H9 (cell line): ENCODE data around the gene WDR82. TPM values are rescaled to one million over a fixed set of nuclear protein-coding genes. Genes with fewer than 3 reads are reported as not detected.
"Not testable (repeated sequence)": the region's sequence is repeated elsewhere in the genome, so short reads cannot be mapped to it uniquely, and the experiment has no call there.

Experiments
- DNase-seq: peaks from one replicate; pipeline ENCODE4 v3.0.0-alpha.2; 2017
- H2AFZ ChIP-seq: one replicate; pipeline ENCODE4 v1.6.1; 2013; ENCODE audit warnings: mild to moderate bottlenecking, low read length, control low read depth, moderate library complexity
- H2AK5ac ChIP-seq: 2 replicates; pipeline ENCODE4 v1.6.1; 2013; ENCODE audit warnings: low read length, control low read depth, mixed read lengths; ENCODE audit not compliant: insufficient read length
- H2BK120ac ChIP-seq: one replicate; pipeline ENCODE4 v1.6.1; 2013; ENCODE audit warnings: low read depth, mild to moderate bottlenecking, low read length, control low read depth, inconsistent platforms; ENCODE audit not compliant: poor library complexity, severe bottlenecking
- H2BK12ac ChIP-seq: 2 replicates; pipeline ENCODE4 v1.6.1; 2013; ENCODE audit warnings: low read length, control low read depth, mixed read lengths, low read depth; ENCODE audit not compliant: insufficient read length
- H2BK15ac ChIP-seq: 2 replicates; pipeline ENCODE4 v1.6.1; 2013; ENCODE audit warnings: low read depth, low read length, control low read depth
- H2BK20ac ChIP-seq: one replicate; pipeline ENCODE4 v1.6.1; 2013; ENCODE audit warnings: low read depth, mild to moderate bottlenecking, low read length, control low read depth, inconsistent platforms; ENCODE audit not compliant: poor library complexity, severe bottlenecking
- H2BK5ac ChIP-seq: 2 replicates; pipeline ENCODE4 v1.6.1; 2013; ENCODE audit warnings: low read length, control low read depth, mixed read lengths; ENCODE audit not compliant: insufficient read length
- H3K14ac ChIP-seq: 2 replicates; pipeline ENCODE4 v1.6.1; 2013; ENCODE audit warnings: low read length, control low read depth; ENCODE audit not compliant: insufficient read depth
- H3K18ac ChIP-seq: 2 replicates; pipeline ENCODE4 v1.6.1; 2013; ENCODE audit warnings: low read depth, mild to moderate bottlenecking, mixed read lengths, low read length, control low read depth; ENCODE audit not compliant: insufficient read length
- H3K23ac ChIP-seq: 2 replicates; pipeline ENCODE4 v1.6.1; 2013; ENCODE audit warnings: low read length, control low read depth, mixed read lengths, low read depth; ENCODE audit not compliant: insufficient read length
- H3K23me2 ChIP-seq: 2 replicates; pipeline ENCODE4 v1.6.1; 2013; ENCODE audit warnings: low read depth, mild to moderate bottlenecking, mixed read lengths, low read length, control low read depth; ENCODE audit not compliant: insufficient read length, poor library complexity, severe bottlenecking
- H3K27ac ChIP-seq: 2 replicates; pipeline ENCODE4 v1.5.1; 2013; ENCODE audit warnings: low read length, control low read depth, mixed read lengths, low read depth; ENCODE audit not compliant: insufficient read length
- H3K27me3 ChIP-seq: 2 replicates; pipeline ENCODE4 v1.6.1; 2013; ENCODE audit warnings: low read length, control low read depth, inconsistent platforms; ENCODE audit not compliant: insufficient read depth
- H3K4ac ChIP-seq: 2 replicates; pipeline ENCODE4 v1.6.1; 2013; ENCODE audit warnings: low read depth, mild to moderate bottlenecking, control low read depth, inconsistent platforms, low read length, moderate library complexity
- H3K4me1 ChIP-seq: 2 replicates; pipeline ENCODE4 v1.6.1; 2013; ENCODE audit warnings: low read length, control low read depth, inconsistent platforms; ENCODE audit not compliant: insufficient read depth
- H3K4me2 ChIP-seq: 2 replicates; pipeline ENCODE4 v1.6.1; 2013; ENCODE audit warnings: low read length, control low read depth, mixed read lengths; ENCODE audit not compliant: insufficient read length, insufficient read depth
- H3K56ac ChIP-seq: 2 replicates; pipeline ENCODE4 v1.6.1; 2013; ENCODE audit warnings: low read depth, mild to moderate bottlenecking, mixed read lengths, low read length, control low read depth; ENCODE audit not compliant: insufficient read length
- H3K79me1 ChIP-seq: 2 replicates; pipeline ENCODE4 v1.6.1; 2013; ENCODE audit warnings: low read depth, mild to moderate bottlenecking, moderate library complexity, low read length, control low read depth, inconsistent platforms; ENCODE audit not compliant: insufficient read depth, poor library complexity, severe bottlenecking
- H3K79me2 ChIP-seq: 2 replicates; pipeline ENCODE4 v1.6.1; 2013; ENCODE audit warnings: low read length, control low read depth, inconsistent platforms; ENCODE audit not compliant: insufficient read depth
- H3K9ac ChIP-seq: 2 replicates; pipeline ENCODE4 v1.6.1; 2013; ENCODE audit warnings: low read length, control low read depth, mixed read lengths; ENCODE audit not compliant: insufficient read length; ENCODE audit errors: extremely low read depth
- H3K9me3 ChIP-seq: one replicate; pipeline ENCODE4 v1.6.1; 2013; ENCODE audit warnings: low read depth, low read length, inconsistent platforms; ENCODE audit not compliant: control insufficient read depth
- H3T11ph ChIP-seq: one replicate; pipeline ENCODE4 v1.6.1; 2013; ENCODE audit warnings: mild to moderate bottlenecking, low read length, control low read depth, inconsistent platforms
- H4K20me1 ChIP-seq: one replicate; pipeline ENCODE4 v1.6.1; 2013; ENCODE audit not compliant: control insufficient read depth, insufficient read length, insufficient read depth
- H4K5ac ChIP-seq: 2 replicates; pipeline ENCODE4 v1.6.1; 2013; ENCODE audit warnings: low read depth, mild to moderate bottlenecking, mixed read lengths, low read length, control low read depth; ENCODE audit not compliant: insufficient read length
- H4K8ac ChIP-seq: replicated peaks from 2 replicates; pipeline ENCODE4 v1.6.1; 2013; ENCODE audit warnings: low read length, control low read depth, mixed read lengths, low read depth; ENCODE audit not compliant: insufficient read length
- H4K91ac ChIP-seq: 2 replicates; pipeline ENCODE4 v1.6.1; 2013; ENCODE audit warnings: low read depth, mild to moderate bottlenecking, moderate library complexity, mixed read lengths, low read length, control low read depth; ENCODE audit not compliant: insufficient read length
- H3K27ac Mint-ChIP-seq, 3 experiments: 2 replicates in 2 of 3; 3 replicates in 1 of 3; pipeline ENCODE4 v1.8.0; 2020 to 2021; ENCODE audit warnings: mixed read lengths in 3 of 3, mild to moderate bottlenecking in 1 of 3, moderate library complexity in 1 of 3
- H3K27me3 Mint-ChIP-seq: 2 replicates; pipeline ENCODE4 v1.8.0; 2021; ENCODE audit warnings: low read depth, mild to moderate bottlenecking, moderate library complexity, mixed read lengths
- H3K36me3 Mint-ChIP-seq, 3 experiments: 2 replicates in 2 of 3; 3 replicates in 1 of 3; pipeline ENCODE4 v1.8.0; 2020 to 2021; ENCODE audit warnings: low read depth in 3 of 3, mixed read lengths in 3 of 3; ENCODE audit not compliant: insufficient read depth in 1 of 3
- H3K4me1 Mint-ChIP-seq, 2 experiments: 2 replicates each; pipeline ENCODE4 v1.8.0; 2020; ENCODE audit warnings: mixed read lengths in 2 of 2
- H3K4me3 Mint-ChIP-seq, 2 experiments: 2 replicates in 1 of 2; 3 replicates in 1 of 2; pipeline ENCODE4 v1.8.0; 2020 to 2021; ENCODE audit warnings: mild to moderate bottlenecking in 2 of 2, mixed read lengths in 2 of 2, moderate library complexity in 1 of 2
- H3K9me3 Mint-ChIP-seq, 2 experiments: 2 replicates in 1 of 2; 3 replicates in 1 of 2; pipeline ENCODE4 v1.8.0; 2020; ENCODE audit warnings: mild to moderate bottlenecking in 2 of 2, mixed read lengths in 2 of 2, moderate library complexity in 1 of 2
- CTCF ChIP-seq: fragments of 200-600 bp; sonication (generic); conservative IDR thresholded peaks from 3 replicates; pipeline ENCODE4 v1.8.0; 2021; ENCODE audit warnings: antibody characterized with exemption, mild to moderate bottlenecking
- WGBS: extraction: QIAGEN DNeasy Blood & Tissue Kit; methylation state at CpG from one replicate; pipeline ENCODE4 v1.1.7; 2013; ENCODE audit warnings: missing lambda C conversion rate, low lambda C conversion rate, mixed read lengths; ENCODE audit not compliant: insufficient read length; ENCODE audit errors: extremely low coverage; 5-methylcytosine and 5-hydroxymethylcytosine counted together
- total RNA-seq: library from RNA; stranded (reverse); gene quantifications from 2 replicates; pipeline ENCODE4 v1.2.1, GENCODE V29; 2021

The WDR82 gene
- total RNA-seq, 1 experiment from 2014 or later = 83.1 TPM

DNA sequence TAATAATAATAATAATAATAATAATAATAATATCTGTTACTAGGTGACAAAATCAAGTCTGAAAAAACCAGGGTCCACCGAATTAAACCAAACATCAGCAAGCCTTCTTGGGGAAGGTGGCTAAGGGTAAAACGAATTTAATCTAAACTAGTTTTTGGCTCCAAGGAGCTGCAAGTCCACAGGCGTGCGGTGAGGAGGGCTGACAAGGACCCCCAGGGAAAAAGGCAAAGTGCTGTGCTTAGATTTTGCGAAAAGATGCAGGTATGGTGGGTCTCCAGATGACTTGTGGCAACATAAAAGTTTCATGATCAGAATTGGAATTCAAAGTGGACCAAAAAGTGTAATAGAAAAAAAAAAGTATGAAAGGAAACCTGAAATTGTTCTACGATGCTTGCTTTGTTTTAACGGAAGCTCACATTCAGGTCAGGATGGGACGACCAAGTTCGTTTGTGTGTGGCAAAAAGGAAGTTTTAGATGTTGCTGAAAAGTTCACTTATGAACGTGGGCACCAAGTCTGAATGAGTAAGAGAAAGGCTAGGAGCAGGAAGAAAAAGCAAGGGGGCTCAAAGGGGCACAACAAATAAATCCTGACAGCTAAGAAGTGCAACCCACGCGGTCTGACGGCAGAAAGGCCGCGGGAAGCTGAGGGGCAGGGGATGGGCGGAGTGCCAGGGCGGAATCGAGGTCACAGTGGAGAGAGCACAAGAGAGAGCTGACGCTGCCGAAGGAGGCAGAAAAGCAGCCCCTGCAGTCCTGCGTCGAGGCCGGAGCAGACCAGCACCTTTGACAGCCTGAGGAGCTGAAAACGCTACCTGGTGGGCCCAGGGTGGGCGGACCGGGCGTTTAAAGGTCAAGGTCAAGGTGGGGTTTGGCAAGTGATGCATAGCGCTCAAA lies 1.1 kb downstream of the WDR82 start:
- 0 out of 2 replicates have a peak, but pooled peaks cover 3% of the 10 kb centered on the region for H3K4me1 ChIP-seq
- no peak overlapping the region for H3K27ac ChIP-seq
- no peak overlapping the region for H3K18ac ChIP-seq
- no CpG with 5 or more reads among the region's 28 CpGs for WGBS
- H2AK5ac ChIP-seq = no peak overlapping the region
- H2BK120ac ChIP-seq = no peak overlapping the region
- H3K27ac Mint-ChIP-seq = peak overlapping the region; percentile 68 to 98 (median 84)
- no peaks in the 10 kb centered on the region for H3K27me3 Mint-ChIP-seq
- no peak overlapping the region for H3K4ac ChIP-seq
- H3K27me3 ChIP-seq = no peaks in the 10 kb centered on the region
- no peak overlapping the region for H3T11ph ChIP-seq
- peak overlapping the region; percentile 83 for H3K4me2 ChIP-seq
- no peaks in the 10 kb centered on the region for H3K9me3 ChIP-seq
- H3K36me3 Mint-ChIP-seq = peaks cover 19 to 41% (median 35%) of the 10 kb centered on the region in 3 experiments
- peak; percentile 54 for DNase-seq
- H3K23ac ChIP-seq = no peak overlapping the region
- H3K14ac ChIP-seq = 0 out of 2 replicates have a peak overlapping the region, but pooled peaks have one; percentile 10
- no peak overlapping the region for H2BK5ac ChIP-seq
- no peak overlapping the region for H4K8ac ChIP-seq
- H3K56ac ChIP-seq = no peak overlapping the region
- peak overlapping the region; percentile 83 for H3K9ac ChIP-seq
- H2BK12ac ChIP-seq = no peak overlapping the region
- no peak overlapping the region for H2BK15ac ChIP-seq
- H3K23me2 ChIP-seq = peaks cover 10% of the 10 kb centered on the region
- H3K9me3 Mint-ChIP-seq = 0 out of 5 replicates have a peak, but pooled peaks cover 0 to 3% of the 10 kb centered on the region in 2 experiments
- TF ChIP-seq CTCF = no peak
- H3K79me1 ChIP-seq = no peaks in the 10 kb centered on the region
- peaks cover 31 to 40% of the 10 kb centered on the region in 2 experiments for H3K4me1 Mint-ChIP-seq
- peaks cover 47% of the 10 kb centered on the region for H3K79me2 ChIP-seq
- no peak overlapping the region for H4K91ac ChIP-seq
- H2AFZ ChIP-seq = no peak overlapping the region
- H4K5ac ChIP-seq = no peak overlapping the region
- H3K4me3 Mint-ChIP-seq = peak overlapping the region; percentile 92 to 99
- no peaks in the 10 kb centered on the region for H4K20me1 ChIP-seq
- no peak overlapping the region for H2BK20ac ChIP-seq

GRCh38 chr3:52274781-52275180 lies 3.7 kb downstream of the WDR82 start:
- H4K5ac ChIP-seq, H3T11ph ChIP-seq: not testable (repeated sequence)
- peaks cover 25 to 57% (median 52%) of the 10 kb centered on the region in 3 experiments for H3K36me3 Mint-ChIP-seq

More at GRCh38 chr3:52274781-52275180, 3.7 kb downstream of the WDR82 start:
- H2AFZ ChIP-seq, H3K14ac ChIP-seq, H3K4me1 ChIP-seq, H3K9me3 ChIP-seq, H3K56ac ChIP-seq, H2BK5ac ChIP-seq, H3K27me3 ChIP-seq, H3K9me3 Mint-ChIP-seq, H3K27ac ChIP-seq, H3K4ac ChIP-seq, H2BK12ac ChIP-seq, H2BK15ac ChIP-seq, H2AK5ac ChIP-seq, H3K23ac ChIP-seq, H4K8ac ChIP-seq, H3K27me3 Mint-ChIP-seq, DNase-seq, H4K91ac ChIP-seq, H2BK20ac ChIP-seq, H2BK120ac ChIP-seq, H3K18ac ChIP-seq, H3K4me2 ChIP-seq, H4K20me1 ChIP-seq, H3K79me1 ChIP-seq, H3K9ac ChIP-seq: not testable (repeated sequence)
- Histone ChIP-seq H3K23me2 (peaks cover 10% of the 10 kb centered on the region), H3K79me2 (peaks cover 62% of the 10 kb centered on the region)
- Mint-ChIP-seq H3K4me1 (peaks cover 27 to 34% of the 10 kb centered on the region in 2 experiments), H3K4me3 (peak overlapping the region in 1 of 2 experiments; percentile 23; a peak in 3 of 5 replicates), H3K27ac (peak overlapping the region in 1 of 3 experiments; percentile 61; a peak in 2 of 7 replicates)
- WGBS = no CpG with 5 or more reads among the region's 18 CpGs
